GM18520 (cell line): ENCODE results near the gene PNPLA2.

Experiments
- ATAC-seq: cut with Tn5 transposase; IDR thresholded peaks from one replicate; pipeline ENCODE4 v1.9.1; 2021; ENCODE audit not compliant: unreplicated experiment

PNPLA2 gene

GRCh38 chr11:783581-784015 lies 35.1 kb upstream of the PNPLA2 start:
- no peak for ATAC-seq

DNA sequence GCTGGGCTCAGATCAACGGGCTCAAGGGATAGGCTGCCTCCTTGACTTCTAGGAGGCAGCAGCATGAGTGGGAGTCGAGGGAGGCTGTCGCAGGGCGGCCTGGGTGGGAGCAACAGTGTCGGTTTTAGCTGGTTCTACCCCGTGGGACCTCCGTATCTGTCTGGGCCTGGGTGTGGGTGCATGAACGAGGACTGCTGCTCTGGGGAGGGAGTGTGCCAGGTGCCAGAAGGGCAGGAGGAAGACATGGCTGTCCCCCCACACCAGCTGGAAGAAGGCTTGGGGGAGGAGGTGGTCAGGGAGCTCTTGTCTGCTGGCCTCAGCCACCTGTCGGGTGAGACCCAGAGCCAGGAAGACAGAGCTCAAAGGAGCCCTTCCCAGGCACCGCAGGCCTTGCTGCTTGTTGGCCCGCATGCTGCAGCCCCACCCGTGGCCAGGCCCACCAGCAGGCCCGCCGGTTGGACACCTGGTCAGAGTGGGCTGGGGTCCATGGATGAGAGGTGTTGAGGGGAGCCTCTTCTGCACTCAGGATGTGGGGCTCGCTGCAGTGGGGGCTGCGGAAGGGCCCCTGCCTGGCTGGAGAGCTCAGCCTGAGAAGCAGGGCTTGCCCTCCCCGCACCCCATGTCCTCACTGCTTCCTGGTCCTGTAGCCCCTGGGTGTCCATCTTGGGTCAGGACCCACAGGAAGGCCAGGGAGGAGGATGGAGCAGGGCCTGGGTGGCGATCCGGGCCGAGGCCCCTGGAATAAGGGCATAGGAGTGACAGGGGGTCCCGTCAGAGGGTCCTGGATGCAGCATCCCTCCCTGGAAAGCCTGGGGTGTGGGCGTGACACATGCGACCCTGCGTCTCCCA lies 32.3 kb upstream of the PNPLA2 start:
- no peak for ATAC-seq

GRCh38 chr11:787084-787675 lies 31.5 kb upstream of the PNPLA2 start:
- no peak for ATAC-seq

GRCh38 chr11:788009-788640 lies 30.6 kb upstream of the PNPLA2 start:
- no peak for ATAC-seq

DNA sequence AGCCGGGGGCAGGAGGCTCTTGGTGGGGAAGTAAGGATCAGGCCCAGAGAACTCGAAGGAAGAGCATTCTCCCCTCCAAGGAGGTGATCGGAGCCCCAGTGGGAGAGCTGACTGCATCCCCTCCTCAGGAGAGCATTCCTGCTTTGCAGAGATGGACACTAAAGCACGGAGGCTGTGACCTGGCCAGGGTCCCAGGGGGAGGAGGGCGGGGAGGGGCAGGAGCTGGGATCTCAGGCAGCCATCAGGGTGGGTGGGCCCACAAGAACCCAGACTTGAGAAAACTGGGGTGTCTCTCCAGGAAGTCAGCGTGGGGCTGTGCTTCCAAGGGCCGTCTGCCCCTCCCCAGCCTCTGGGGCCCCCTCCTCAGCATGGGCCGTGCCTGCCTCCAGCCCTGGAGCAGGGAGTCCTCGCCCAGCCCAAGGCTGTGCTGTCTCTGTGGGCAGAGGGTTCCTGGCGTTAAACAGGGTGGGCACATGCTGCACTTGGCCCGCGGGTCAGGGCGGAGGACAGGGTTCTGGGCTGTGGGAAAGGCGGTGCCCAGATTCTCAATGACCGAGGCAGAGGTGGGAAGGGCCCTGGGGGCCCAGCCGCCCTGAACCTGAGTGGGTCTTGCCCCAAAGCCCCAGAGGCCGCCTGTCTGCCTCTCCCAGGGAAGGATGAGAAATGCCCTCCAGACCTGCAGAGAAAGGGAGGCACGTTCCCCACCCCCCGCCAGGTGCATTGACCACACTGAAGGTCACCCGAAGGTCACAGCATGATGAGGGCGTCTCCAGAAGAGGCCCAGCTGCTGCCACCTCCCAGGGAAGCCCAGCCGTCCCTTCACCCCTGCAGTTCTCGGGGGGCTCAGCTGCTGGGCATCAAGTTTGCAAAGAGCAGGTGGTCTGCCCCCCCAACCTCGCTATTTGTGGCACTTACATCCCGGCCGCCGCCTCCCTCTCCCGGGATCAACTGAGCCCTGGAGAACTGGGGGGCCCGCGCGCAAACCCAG lies 29.5 kb upstream of the PNPLA2 start:
- ATAC-seq = no peak

GRCh38 chr11:789943-790342 lies 28.8 kb upstream of the PNPLA2 start, which contains the start of gene CEND1:
CEND1 (minus strand) TSS chr11:790090; CDS start chr11:788576, 1,514 bp downstream.
- no peak for ATAC-seq

GRCh38 chr11:790721-791564 lies 27.8 kb upstream of the PNPLA2 start:
- no peak for ATAC-seq

DNA sequence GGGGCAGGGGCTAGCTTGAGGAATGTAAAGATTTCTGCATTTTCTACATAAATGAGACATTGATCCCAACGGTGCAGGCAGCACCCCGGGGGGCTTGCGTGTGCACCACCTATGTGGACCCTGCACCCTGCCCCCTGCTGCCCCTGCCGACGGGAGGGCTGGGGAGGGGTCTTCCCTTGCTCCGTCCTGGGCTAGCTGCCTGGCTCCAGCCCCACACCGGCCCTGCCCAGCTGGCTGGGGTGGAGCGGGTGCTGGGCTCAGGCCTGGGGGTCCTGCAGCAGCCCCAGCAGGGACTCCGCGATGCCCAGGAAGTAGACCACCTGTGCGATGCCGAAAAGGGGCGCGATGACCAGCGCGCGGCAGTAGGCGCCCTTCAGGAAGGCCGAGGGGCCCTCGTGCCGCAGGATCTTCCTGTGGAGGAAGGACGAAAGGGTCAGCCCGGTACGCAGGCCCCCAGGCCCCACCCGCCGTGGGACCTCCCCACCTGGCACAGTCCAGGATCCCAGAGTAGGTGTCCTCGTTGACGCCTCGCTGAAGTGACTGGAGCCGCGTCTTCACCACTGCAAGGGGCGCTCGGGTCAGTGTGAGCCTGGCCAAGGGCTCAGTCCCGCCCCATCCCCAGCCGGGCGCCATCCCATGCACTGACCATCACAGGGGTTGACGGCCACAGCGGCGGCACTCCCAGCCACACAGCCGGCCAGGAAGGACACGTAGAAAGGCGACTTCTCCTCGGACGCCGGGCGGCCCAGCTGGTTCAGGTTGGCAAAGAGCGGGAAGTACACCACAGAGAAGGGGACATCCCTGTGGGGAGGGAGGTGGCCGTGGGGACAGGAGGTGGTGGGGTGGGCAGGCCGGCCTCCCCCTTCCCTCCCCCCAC lies 26.8 kb upstream of the PNPLA2 start:
- no peak for ATAC-seq

- ATAC-seq = no peak
Measured at GRCh38 chr11:792535-792821, 26.2 kb upstream of the PNPLA2 start.

- no peak for ATAC-seq
Measured at GRCh38 chr11:792873-793272, 25.8 kb upstream of the PNPLA2 start.

DNA sequence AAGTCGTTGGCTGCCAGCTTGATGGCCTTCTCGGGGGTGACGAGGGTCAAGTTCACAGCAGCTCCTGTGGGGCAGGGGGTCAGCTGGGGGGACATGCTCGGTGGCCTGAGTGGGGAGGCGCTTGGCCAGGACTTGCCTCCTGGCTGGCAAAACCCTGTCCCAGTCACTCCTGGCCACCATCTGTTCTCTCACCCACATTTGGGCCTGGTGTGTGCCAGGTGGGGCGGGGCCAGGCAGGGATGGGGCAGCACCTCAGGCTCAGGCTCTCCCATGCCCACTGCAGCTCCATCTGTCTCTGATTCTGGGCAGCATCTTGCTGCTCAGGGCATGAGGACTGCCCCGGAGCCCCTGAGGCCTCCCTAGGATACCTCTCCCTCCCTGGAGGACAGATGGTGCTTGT lies 25.2 kb upstream of the PNPLA2 start:
- no peak for ATAC-seq

DNA sequence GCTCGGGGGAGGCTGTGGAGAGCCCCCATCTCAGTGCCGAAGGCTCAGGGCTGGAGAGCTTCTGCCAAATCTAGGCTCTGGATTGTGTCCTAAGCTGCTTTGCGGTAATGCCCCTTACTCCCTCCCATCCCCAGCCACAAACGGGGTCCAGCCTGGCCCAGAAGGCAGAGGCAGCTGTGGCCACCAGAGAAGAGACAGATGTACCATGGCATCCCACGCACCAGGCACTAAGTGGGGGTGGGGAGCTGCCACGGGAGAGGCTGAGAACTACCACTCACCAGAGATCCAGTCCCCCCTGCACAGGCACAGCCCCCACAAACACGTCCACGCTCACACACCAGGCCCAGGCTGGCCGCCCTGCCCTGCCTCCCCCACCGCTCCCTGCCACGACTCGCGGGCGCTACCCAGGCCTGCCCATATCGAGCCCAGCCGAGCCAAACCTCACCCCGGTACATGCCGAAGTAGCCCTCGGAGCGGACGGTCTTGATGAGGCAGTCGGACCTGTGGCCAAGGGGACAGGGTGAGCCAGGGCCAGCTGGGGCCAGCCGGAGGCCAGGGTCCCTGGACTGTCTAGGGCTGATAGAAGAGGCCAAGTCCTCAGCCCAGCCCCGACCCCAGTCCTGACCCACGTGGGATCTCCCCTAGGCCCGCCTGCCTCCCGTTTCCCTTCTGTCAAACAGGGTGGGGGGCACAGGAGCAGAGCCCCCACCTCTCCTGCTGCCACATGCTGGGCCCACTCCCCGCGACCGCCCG lies 24.5 kb upstream of the PNPLA2 start:
- ATAC-seq = no peak

DNA sequence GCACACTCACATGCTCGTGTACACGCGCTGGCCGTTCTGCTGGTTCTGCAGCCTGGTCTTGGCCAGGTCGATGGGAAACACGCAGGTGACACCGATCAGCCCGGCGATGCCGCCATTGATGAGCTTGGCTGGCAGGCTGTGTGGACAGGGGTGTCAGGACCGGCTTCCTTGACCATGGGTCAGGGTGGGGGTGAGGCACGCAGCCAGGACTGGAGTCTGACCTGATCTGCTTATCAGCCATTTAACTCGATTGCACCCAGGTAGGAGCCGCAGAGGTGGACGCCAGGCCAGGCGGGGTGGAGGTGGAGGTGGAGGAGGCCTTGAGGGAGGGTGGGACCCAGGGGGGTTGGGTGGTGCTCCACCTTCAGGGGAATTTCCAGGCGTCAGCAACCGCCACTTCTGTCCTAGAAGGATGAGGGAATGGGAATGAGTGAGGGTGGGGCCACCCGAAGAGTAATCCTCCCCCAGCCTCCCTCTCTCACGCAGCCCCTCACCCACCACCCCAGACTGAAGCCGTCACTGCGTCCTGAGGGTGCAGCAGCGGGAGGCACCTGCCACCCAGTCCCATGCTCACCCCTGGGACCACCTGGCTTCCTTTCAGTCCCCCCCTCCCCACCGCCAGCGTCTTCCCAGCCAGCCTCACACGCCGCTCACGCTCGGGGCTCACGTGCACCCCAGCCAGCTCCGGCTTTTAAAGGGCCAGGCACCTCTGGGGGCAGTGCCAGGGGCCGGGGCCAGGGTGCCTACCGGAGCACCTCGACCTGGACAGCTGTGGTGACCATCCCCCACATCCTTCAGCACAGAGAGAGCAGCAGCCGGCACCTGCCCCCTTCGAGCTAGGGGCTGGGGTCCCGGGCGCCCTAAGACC lies 23.7 kb upstream of the PNPLA2 start:
- no peak for ATAC-seq

DNA sequence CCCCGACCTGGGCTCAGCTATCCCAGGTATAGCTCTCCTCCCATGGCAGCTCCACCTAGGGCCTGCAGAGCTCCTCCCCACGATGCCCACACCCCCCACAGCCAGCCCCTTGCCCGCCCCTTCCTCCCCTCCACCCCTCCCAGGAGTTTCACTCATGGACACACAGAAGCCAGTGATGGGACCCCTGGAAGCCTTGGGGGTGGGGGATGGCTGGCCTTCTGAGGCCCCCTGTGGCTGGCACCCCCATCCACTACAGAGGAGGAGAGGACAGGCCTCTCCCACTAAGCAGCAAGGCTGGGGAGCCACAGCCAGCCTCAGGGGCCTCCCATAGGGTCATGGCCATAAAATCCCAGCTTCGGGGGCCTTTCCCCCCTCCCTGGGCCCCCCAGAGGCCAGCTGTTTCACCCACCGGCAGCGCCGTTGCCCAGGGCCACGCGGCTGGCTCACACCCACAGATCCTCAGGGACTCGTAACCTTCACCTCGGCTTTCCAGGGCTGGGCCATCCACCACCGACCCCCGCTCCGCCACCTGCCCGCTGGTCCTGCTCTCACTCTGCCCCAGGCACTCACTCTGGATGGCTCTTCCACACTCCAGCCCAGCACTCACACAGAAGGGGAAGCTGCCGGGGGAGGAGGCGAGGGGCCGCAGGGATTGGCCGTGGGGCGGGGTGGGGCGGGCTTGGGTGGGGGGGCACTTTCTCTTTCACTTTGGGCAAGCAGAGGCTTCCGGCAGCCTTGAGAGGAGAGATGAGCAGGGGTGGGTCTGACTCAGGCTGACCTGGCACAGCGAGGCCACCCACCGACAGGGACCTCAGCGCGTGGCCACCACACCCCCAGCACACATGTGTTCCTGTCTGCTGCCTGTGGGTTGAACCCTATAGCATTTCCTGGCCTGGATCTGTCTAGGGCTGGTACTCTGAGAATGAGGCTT lies 22.8 kb upstream of the PNPLA2 start:
- ATAC-seq = no peak

DNA sequence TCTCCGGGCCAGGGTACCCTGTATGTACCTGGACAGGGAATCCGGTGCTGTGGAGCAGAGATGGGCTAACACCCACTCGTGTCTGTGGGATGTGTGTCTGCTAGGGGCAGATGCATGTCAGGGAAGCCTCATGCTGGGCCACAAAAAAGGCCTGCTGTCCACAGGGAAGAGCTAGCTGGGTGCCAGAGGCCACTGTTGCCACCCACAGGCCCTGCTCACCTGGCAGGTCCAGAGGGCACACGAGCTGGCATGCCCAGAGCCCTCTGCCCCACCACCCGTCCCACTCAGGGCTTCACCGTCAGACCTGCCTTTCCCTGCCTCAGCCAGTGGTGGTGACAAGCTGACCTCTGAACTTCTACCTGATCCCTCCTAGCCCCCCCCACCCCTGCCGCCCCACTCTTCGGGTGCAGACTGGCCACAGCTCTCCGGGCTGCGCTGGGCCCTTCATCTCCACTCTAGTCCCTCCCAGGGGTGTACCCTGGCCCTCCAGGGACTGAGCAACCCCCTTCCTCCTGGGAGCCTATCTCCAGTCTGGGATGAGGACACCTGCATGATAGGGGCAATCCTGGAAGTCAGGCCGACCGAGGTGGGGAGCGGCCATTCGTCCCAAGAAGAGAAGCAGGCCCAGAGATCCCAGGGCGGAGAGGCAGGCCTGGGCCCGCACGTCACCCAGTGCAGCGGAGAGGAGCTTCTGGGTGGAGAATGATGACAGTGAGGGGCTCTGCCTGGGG lies 22.0 kb upstream of the PNPLA2 start:
- no peak for ATAC-seq
